Osteoblast (primary cell): ENCODE measurements around the gene ZNF385C. TPM values are rescaled to one million over a fixed set of nuclear protein-coding genes. Genes with fewer than 3 reads are reported as not detected.
A peak's percentile ranks its signal among the peaks of the same experiment; 100 is the strongest.

ENCODE experiments used
- DNase-seq: peaks from one replicate; pipeline ENCODE4 v3.0.0; 2011; ENCODE audit warnings: low spot score, mixed read lengths; ENCODE audit not compliant: insufficient read length; ENCODE audit errors: missing footprints
- H2AFZ ChIP-seq: 2 replicates; pipeline ENCODE4 v1.6.0; 2011; ENCODE audit warnings: mild to moderate bottlenecking, low read length
- H3K27ac ChIP-seq: 2 replicates; pipeline ENCODE4 v1.5.1; 2011; ENCODE audit warnings: mild to moderate bottlenecking, low read depth, low read length, moderate library complexity
- H3K27me3 ChIP-seq: 2 replicates; pipeline ENCODE4 v1.6.0; 2012; ENCODE audit warnings: mild to moderate bottlenecking, control low read depth, inconsistent platforms, low read length, moderate library complexity; ENCODE audit not compliant: insufficient read depth
- H3K36me3 ChIP-seq: 2 replicates; pipeline ENCODE4 v1.5.1; 2011; ENCODE audit warnings: mild to moderate bottlenecking, low read length, control low read depth, moderate library complexity; ENCODE audit not compliant: insufficient read depth
- H3K4me1 ChIP-seq: 2 replicates; pipeline ENCODE4 v1.5.1; 2011; ENCODE audit warnings: mild to moderate bottlenecking, low read length, control low read depth, moderate library complexity; ENCODE audit not compliant: insufficient read depth
- H3K4me2 ChIP-seq: 2 replicates; pipeline ENCODE4 v1.6.0; 2011; ENCODE audit warnings: mild to moderate bottlenecking, low read length; ENCODE audit not compliant: insufficient read depth
- H3K4me3 ChIP-seq: fragments of 200-600 bp; sonication (generic); 3 replicates; pipeline ENCODE4 v1.5.1; 2012; ENCODE audit warnings: mild to moderate bottlenecking, low read length, inconsistent platforms; ENCODE audit not compliant: insufficient read depth
- H3K79me2 ChIP-seq: 2 replicates; pipeline ENCODE4 v1.6.0; 2012; ENCODE audit warnings: mild to moderate bottlenecking, low read length, control low read depth, inconsistent platforms; ENCODE audit not compliant: insufficient read depth
- H3K9me3 ChIP-seq: 2 replicates; pipeline ENCODE4 v1.5.1; 2011; ENCODE audit warnings: low read depth, low read length, control low read depth
- H4K20me1 ChIP-seq: 2 replicates; pipeline ENCODE4 v1.6.0; 2012; ENCODE audit warnings: mild to moderate bottlenecking, low read length, control low read depth; ENCODE audit not compliant: insufficient read depth
- total RNA-seq: library from RNA; depleted of rRNA; stranded (reverse); fragments of >200 nt; gene quantifications from 2 replicates; pipeline ENCODE4 v1.2.3, GENCODE V29; 2012
- TF ChIP-seq, protein P1 (sequence below): IDR thresholded peaks from 2 replicates; pipeline ENCODE4 v1.5.1; 2011; ENCODE audit warnings: mild to moderate bottlenecking, low read depth, low read length, moderate library complexity; ENCODE audit errors: extremely low read depth

Gene ZNF385C
- total RNA-seq, 1 donor, result not detected

DNA sequence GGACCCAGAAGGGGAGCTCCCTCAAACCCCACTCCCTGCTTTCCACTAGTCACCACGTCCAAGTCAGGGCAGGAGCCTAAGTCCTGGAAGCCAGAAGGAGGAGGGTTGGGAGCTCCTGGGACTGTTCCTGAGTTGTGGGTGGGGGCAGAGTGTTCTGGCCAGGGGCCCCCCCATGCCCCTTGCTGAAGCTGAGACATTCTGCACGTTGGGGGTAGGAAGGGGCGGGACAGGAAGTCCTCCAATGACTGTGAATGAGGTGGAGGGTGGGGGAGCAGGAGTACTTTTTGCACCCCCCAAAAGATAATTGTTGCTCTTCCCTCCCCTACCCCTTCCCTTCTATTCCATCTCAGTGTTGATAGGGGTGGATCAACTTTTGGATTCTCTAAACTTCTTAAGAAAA lies 26.5 kb downstream of the ZNF385C start:
- no peaks in the 10 kb centered on the region for H3K9me3 ChIP-seq
- no peaks in the 10 kb centered on the region for H3K4me1 ChIP-seq
- TF ChIP-seq, protein P1, sequence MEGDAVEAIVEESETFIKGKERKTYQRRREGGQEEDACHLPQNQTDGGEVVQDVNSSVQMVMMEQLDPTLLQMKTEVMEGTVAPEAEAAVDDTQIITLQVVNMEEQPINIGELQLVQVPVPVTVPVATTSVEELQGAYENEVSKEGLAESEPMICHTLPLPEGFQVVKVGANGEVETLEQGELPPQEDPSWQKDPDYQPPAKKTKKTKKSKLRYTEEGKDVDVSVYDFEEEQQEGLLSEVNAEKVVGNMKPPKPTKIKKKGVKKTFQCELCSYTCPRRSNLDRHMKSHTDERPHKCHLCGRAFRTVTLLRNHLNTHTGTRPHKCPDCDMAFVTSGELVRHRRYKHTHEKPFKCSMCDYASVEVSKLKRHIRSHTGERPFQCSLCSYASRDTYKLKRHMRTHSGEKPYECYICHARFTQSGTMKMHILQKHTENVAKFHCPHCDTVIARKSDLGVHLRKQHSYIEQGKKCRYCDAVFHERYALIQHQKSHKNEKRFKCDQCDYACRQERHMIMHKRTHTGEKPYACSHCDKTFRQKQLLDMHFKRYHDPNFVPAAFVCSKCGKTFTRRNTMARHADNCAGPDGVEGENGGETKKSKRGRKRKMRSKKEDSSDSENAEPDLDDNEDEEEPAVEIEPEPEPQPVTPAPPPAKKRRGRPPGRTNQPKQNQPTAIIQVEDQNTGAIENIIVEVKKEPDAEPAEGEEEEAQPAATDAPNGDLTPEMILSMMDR, result no peak
- no peak overlapping the region for H3K27ac ChIP-seq
- peaks cover 43% of the 10 kb centered on the region for H3K27me3 ChIP-seq
- H4K20me1 ChIP-seq, result no peaks in the 10 kb centered on the region
- no peak overlapping the region for H2AFZ ChIP-seq
- H3K36me3 ChIP-seq, result no peaks in the 10 kb centered on the region
- H3K79me2 ChIP-seq, result no peaks in the 10 kb centered on the region
- H3K4me3 ChIP-seq, result no peak overlapping the region
- H3K4me2 ChIP-seq, result no peak overlapping the region
- DNase-seq, result no peak

DNA sequence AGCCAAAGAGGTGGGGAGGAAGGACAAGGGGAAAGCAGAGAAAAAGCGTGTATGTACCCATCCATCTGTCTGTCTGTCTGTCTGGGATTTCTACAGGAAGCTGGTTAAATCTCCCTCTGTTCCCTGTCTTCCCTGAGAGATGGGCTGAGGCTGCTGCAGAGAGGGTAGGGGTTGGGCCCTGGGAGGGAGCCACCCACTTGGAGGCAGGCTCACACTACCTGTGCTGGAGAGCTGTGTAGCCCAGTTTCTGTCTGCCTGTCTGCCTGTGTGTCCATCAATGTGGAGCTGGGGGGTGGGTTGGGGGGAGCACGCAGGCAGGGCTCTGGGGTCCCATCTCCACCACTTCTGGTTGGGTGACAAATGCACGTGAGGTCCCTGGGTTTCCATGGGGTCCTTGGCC lies 29.3 kb downstream of the ZNF385C start:
- H3K4me3 ChIP-seq, result no peak overlapping the region
- no peak for DNase-seq
- TF ChIP-seq, protein P1, result no peak
- H2AFZ ChIP-seq, result no peak overlapping the region
- no peaks in the 10 kb centered on the region for H3K9me3 ChIP-seq
- H3K27me3 ChIP-seq, result peaks cover 46% of the 10 kb centered on the region
- no peaks in the 10 kb centered on the region for H3K4me1 ChIP-seq
- H3K36me3 ChIP-seq, result no peaks in the 10 kb centered on the region
- H3K4me2 ChIP-seq, result no peak overlapping the region
- no peaks in the 10 kb centered on the region for H3K79me2 ChIP-seq
- no peaks in the 10 kb centered on the region for H4K20me1 ChIP-seq
- no peak overlapping the region for H3K27ac ChIP-seq

DNA sequence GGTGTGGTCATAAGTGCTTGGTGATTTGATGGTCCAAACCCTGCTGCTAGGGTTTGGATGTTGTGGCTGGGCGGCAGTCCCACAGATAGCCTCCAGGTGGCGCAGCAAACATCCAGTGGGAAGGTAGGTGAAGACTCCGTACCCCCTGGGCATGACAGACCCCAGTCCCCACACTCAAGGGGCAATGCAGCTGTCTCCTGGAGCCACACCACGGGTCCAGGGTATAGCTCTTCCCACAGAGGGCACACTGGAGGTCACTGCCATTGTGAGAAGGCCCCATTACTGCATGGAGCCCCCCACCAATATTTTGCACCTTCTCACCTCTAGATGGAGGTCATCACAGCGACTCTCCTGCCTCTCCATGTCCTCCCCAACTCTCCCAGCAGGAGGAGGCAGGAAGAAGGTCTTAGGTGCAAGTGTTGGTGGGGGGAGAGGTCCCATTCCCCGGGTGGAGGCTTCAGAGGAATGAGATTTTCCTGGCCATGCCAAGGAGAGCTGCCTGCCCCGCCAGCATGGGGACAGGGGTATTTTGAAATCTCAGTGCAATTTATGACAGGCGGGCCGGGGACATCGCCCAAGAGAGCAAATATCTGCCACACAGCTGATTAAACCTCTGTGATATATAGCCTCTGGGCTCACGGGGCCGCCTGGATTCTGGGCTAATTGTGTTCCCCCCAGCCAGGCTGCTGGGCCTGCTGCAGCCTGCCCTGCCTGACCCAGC lies 30.7 kb downstream of the ZNF385C start:
- DNase-seq, result peak; percentile 95
- H3K27ac ChIP-seq, result no peak overlapping the region
- TF ChIP-seq, protein P1, result peak; percentile 87

DNA sequence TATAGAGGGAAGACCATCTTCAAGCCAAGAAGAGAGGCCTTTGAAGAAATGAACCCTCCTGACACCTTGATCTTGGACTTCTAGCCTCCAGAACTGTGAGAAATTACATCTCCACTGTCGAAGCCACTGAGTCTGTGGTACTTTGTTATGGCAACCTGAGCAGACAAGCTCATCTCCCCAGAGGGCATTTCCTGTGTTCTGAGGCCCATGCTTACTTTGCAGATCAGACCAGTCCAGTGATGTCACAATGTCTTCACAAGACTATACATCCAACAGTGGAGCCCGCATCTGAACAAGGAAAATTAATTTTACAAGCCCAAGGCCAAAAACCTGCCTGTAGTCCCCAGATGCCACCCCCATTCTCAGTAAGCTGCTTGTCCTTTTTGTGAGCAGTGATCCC lies 33.1 kb downstream of the ZNF385C start:
- no peak overlapping the region for H2AFZ ChIP-seq
- no peaks in the 10 kb centered on the region for H3K79me2 ChIP-seq
- no peaks in the 10 kb centered on the region for H3K4me1 ChIP-seq
- no peaks in the 10 kb centered on the region for H3K9me3 ChIP-seq
- peaks cover 13% of the 10 kb centered on the region for H3K27me3 ChIP-seq
- DNase-seq, result no peak
- no peak overlapping the region for H3K4me2 ChIP-seq
- no peaks in the 10 kb centered on the region for H3K36me3 ChIP-seq
- no peak overlapping the region for H3K27ac ChIP-seq
- H3K4me3 ChIP-seq, result no peak overlapping the region
- H4K20me1 ChIP-seq, result no peaks in the 10 kb centered on the region
- TF ChIP-seq, protein P1, result no peak

More for the DNA sequence above, 30.7 kb downstream of the ZNF385C start:
- Histone ChIP-seq H3K79me2 (no peaks in the 10 kb centered on the region), H3K4me1 (no peaks in the 10 kb centered on the region), H3K4me2 (no peak overlapping the region), H3K27me3 (peaks cover 32% of the 10 kb centered on the region), H2AFZ (no peak overlapping the region), H3K36me3 (no peaks in the 10 kb centered on the region), H4K20me1 (no peaks in the 10 kb centered on the region), H3K4me3 (no peak overlapping the region), H3K9me3 (no peaks in the 10 kb centered on the region)
